HG02798 (cell line): ENCODE results near the gene NOXA1.
A peak's percentile ranks its signal among the peaks of the same experiment; 100 is the strongest.
"Not testable (repeated sequence)": the region's sequence is repeated elsewhere in the genome, so short reads cannot be mapped to it uniquely, and the experiment has no call there.

Experiments used
- ATAC-seq: cut with Tn5 transposase; IDR thresholded peaks from one replicate; pipeline ENCODE4 v1.9.1; 2021; ENCODE audit warnings: mild to moderate bottlenecking; ENCODE audit not compliant: unreplicated experiment, poor library complexity

The NOXA1 gene, protein sequence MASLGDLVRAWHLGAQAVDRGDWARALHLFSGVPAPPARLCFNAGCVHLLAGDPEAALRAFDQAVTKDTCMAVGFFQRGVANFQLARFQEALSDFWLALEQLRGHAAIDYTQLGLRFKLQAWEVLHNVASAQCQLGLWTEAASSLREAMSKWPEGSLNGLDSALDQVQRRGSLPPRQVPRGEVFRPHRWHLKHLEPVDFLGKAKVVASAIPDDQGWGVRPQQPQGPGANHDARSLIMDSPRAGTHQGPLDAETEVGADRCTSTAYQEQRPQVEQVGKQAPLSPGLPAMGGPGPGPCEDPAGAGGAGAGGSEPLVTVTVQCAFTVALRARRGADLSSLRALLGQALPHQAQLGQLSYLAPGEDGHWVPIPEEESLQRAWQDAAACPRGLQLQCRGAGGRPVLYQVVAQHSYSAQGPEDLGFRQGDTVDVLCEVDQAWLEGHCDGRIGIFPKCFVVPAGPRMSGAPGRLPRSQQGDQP

DNA sequence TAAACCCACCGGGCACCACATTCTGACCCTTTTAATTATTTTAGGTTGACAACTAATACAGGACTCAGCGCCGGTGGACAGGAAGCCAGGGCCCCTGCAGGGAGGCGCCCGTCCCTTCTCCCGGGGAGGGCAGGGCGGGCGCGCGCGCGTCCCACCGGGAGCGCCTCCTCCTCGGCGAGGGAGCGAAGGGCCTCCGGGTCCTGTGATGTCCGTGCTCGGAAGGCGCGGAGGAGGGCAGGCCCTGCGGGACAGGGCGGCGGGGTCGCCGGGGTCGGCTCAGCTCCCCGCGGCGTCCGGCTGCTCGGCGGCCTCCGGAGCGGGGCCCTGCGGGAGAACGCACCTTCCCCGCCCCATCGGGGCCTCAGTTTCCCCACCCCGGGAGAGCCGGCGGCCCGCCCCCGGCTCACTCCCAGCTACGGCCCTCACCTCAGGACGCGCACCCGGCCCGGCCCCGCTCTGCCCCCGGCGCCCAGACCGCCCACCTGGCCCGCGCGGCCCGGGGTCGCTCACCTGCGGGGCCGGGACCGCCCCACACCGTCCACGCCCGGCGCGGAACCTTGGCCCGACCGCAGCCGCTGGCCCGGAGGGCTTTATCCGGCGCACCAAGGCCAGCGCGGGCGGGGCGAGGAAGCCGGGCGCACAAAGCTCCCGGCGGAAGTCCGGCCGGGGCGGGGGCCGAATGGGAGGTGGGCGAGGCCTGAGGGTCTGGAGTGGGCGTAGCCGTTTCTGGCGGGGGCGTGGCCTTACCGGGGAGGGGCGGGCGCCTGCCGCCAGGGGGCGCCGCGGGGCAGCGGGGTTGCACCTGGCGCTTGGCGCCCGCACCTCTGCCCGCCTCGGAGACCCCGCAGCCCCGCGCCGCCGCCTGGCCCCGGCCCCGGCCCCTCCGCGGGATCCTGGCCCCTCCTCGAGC is at the start of gene NOXA1, which contains the start of gene EXD3:
Gene NOXA1 (plus strand): TSS at position 790 of the 910 bp plus-strand sequence. CDS start 137 bp downstream, outside the sequence.
Gene EXD3 (minus strand): TSS at position 559 of the 910 bp plus-strand sequence. CDS start 27,805 bp downstream, outside the sequence.
- peak; percentile 90 for ATAC-seq

DNA sequence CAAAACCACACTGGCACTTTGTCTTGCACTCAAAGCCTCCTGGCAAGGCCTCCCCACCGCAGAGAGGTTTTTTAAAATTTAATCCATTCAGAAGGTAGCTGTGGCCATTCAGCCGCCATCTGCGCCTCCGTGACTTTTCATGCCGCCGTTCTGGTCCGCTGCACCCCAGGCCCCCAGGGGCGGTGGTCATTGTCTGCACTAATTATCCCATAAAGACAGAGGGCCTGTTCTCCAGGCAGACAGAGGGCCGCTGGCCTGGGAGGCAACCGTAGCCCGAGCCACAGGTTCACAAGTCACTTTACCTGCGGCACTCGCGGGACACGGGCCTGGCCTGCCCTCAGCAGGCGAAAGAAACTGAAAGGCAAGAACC is 49.6 kb upstream of the NOXA1 start:
- no peak for ATAC-seq

DNA sequence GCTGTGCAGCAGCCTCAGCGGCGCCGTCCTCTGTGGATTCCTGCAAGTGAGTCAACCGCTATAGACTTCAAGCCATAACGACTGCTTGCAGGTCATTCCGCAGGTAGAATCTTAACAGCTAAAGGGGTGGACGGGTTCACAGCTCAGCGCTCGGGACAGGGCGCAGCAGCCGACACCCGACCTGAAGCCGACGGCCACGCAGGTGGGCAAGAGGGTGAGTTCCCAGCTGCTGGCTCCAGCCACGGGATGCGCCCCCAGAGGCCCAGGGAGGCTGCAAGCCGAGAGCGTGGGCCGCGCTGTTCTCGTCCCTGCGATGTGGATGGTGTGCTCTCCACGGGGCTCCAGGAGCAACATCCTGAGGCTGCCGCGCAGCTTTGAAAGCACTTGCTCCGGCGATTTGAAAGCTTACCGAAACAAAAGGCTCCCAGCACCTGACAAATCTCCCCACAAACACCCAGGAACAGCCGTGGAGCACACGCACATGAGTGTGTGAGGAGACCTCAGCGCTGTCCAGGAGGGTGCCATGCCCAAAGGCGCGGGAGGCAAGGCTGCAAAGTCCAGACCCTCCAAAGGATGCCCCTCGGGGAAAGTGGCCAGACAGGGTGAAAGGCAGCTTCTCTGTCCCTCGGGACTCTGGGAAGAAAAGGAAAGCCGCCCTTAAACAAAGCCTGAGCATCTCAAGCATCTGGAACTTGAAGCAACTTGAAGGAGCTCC is 48.9 kb upstream of the NOXA1 start:
- no peak for ATAC-seq

DNA sequence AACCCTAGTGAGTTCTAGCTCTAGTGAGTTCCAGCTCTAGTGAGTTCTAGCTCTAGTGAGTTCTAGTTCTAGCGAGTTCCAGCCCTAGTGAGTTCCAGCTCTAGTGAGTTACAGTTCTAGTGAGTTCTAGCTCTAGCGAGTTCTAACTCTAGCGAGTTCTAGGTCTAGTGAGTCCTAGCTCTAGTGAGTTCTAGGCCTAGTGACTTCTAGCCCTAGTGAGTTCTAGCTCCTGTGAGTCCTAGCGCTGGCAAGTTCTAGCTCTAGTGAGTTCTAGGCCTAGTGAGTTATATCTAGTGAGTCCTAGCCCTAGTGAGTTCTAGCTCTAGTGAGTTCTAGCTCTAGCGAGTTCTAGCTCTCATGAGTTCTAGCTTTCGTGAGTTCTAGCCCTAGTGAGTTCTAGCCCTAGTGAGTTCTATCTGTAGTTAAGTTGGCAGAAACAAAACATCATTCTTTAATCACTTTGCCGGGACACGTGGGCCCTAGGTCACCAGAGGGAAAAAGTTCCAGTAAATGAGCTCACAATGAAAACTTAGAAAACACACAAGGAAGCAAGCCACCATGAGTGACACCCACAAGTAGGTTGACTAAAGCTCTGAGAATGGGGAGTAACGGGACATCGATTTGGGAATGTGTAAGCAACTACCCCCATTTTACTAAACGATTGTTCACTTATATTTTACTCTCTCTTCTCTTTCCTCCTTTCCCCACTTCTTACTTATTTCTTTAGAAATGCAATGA is 47.7 kb upstream of the NOXA1 start:
- ATAC-seq, result no peak

DNA sequence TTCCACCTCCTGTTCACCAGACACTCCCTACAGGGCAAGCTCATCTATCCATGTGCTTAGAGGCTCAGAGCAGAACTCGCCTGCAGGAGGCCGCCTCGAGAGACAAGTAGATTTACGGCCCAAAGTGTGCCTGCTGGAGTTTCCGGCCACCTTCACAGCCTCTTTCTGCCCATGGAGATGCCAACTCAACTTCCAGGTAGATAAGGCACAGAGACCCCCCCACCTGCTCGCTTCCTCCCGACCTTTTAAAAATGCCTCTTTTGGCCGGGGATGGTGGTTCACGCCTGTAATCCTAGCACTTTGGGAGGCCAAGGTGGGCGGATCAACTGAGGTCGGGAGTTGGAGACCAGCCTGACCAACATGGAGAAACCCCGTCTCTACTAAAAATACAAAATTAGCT is 46.8 kb upstream of the NOXA1 start:
- ATAC-seq, result no peak

DNA sequence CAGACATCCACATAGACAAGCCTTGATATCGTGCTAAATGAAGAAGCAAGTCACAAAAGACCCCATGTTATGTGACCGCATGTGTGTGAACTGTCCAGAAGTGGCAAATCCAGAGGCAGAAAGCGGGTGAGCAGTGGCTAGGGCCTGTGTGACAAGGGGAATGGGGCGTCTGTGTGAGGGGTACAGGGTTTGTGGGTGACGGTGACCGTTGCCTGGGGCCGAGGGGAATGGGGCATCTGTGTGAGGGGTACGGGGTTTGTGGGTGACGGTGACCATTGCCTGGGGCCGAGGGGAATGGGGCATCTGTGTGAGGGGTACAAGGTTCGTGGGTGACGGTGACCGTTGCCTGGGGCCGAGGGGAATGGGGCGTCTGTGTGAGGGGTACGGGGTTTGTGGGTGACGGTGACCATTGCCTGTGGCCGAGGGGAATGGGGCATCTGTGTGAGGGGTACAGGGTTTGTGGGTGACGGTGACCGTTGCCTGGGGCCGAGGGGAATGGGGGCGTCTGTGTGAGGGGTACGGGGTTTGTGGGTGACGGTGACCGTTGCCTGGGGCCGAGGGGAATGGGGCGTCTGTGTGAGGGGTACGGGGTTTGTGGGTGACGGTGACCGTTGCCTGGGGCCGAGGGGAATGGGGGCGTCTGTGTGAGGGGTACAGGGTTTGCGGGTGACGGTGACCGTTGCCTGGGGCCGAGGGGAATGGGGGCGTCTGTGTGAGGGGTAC is 44.3 kb upstream of the NOXA1 start:
- ATAC-seq, result not testable (repeated sequence)

DNA sequence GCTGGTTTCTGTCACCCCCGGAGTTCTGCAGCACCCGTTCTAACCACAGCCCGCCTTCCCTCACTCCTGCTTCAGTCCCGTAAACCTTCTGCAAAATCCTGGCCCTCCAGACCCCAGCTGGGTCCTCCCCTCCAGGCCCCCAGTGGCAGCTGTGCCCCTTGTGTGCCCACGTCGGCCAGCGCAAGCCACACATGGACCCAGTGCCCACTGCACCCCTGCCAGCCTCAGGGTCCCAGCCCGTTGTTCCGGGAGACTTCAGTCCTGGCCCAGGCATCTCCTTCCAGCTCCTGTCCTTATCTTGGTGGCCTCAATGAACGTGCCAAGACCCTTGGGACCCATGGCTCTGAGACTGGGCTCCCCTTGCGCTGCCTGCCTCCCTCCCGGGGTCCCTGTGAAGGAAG is 43.4 kb upstream of the NOXA1 start:
- ATAC-seq, result no peak

DNA sequence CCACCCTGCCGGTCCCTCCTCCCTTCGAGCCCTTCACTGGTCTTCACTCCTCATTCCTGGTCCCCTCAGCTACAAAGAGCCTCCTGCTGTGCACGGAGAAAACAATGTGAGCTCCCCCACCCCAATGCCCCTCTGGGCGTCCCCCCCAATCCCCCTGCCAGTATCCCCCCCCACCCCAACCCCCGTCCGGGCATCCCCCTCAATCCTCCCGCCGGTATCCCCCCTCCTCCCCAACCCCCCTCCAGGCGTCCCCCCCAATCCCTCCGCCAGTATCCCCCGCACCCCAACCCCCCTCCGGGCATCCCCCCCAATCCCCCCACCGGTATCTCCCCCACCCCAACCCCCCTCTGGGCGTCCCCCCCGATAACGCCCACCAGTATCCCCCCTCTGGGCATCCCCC is 43.0 kb upstream of the NOXA1 start:
- no peak for ATAC-seq

DNA sequence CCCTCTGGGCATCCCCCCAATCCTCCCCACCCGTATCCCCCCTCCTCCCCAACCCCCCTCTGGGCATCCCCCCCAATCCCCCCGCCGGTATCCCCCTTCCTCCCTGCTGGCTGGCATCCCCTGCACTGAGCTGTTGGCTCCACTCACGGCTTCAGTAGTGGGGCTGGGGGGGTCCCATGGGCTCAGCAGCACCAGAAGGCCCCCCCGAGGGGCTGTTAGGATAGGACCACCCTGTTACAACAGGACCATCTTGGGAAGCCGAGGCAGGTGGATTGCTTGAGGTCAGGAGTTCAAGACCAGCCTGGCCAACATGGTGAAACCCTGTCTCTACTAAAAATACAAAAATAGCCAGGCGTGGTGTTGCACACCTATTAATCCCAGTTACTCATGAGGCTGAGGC is 42.6 kb upstream of the NOXA1 start:
- ATAC-seq, result no peak

DNA sequence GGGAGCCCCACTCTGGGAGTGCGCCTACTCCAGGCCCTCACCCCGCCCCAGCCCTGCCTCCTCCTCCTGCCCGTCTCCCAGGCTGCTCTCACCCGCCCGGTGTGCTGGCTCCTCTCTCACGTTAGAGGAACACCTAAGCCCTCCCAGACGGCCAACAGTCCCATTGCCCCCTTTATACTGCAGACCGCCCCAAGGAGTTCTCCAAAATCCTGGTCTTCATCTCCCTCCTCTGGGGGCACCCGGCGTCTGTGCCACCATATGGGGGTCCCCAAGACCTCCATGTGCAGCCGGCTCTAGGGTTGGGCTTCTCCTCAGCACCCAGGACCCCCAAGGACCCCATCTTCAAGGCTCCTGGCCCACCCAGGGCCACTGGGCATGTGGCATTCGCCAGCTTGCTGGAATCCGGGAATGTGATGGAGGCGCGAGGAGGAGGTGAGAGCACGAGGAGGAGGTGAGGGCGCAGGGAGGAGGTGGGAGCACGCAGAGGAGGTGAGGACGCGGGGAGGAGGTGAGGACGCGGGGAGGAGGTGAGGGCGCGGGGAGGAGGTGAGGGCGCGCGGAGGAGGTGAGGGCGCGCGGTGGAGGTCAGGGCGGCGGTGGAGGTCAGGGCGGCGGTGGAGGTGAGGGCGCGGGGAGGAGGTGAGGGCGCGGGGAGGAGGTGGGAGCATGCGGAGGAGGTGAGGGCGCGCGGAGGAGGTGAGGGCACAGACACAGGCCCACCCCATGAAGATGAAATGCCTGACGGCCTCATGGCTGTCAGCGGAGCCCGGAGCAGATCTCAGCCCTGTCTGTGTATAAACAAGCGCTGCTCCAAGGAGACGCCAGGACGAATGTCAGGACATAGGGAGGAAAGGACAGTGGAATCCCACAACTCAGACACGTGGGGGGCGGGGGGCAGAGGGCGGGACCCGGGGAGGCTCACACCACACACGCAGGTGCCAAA is 41.4 kb upstream of the NOXA1 start:
- no peak for ATAC-seq

DNA sequence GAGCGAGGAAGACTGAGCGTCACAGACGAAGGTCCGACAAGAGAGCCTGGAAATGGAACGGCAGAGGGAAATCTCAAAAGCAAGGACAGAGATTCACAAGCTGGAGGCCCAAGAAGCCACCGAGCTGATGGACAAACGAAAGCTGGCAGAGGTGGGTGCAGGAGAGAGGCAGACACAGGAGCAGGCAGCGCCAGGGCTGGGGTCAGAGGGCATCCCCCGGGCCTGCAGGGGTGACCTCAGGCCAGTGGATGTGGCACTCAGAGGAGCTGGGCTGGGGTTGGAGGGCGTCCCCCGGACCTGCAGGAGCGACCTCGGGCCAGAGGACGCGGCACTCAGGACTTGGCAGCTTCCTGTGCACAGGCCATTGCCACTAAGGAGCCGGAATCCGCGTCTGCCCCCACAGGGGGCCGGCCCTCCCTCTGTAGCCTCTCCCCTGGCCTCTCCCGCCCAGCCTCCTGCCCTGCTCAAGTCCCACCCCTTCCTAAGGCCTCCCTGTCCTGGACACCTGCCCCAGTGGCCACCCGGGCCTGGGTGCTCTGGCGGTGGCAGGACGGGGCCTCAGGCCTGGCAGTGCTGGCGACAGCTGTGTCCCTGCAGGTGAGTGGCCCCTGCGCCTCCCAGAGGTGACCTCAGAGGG is 40.6 kb upstream of the NOXA1 start:
- ATAC-seq, result no peak

DNA sequence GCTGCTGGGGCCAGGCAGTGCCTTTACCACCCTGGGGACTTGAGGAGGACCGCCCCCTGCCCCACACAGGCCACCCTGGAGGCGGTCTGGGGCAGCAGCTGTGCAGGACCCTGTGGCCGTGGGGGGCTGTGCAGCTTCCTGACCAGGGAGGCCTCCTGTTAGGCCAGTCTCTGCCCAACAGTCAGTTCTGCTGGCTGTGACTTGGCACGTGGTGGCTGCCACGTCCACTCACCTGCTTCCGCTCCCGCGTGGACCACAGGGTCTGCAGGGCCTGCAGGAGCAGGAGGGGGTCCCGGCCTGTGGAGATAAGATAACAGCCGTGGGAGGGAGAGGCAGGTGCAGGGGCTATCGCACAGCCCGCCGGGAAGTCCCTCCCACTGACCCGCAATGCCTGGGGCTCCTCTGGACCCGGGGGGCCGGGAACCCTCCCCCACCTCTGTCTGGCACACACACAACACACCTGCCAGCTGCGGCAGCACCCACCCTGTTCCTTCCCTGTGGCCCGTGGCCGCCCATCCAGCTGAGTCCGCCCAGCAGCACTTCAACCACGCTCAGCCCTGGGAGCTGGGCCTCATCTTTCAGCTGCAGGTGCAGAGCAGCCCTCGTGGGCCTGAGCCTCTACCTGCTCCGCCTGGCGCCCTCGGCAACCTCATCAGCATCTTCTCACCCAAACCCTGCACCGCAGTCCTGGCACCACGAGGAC is 40.0 kb upstream of the NOXA1 start:
- ATAC-seq, result no peak

DNA sequence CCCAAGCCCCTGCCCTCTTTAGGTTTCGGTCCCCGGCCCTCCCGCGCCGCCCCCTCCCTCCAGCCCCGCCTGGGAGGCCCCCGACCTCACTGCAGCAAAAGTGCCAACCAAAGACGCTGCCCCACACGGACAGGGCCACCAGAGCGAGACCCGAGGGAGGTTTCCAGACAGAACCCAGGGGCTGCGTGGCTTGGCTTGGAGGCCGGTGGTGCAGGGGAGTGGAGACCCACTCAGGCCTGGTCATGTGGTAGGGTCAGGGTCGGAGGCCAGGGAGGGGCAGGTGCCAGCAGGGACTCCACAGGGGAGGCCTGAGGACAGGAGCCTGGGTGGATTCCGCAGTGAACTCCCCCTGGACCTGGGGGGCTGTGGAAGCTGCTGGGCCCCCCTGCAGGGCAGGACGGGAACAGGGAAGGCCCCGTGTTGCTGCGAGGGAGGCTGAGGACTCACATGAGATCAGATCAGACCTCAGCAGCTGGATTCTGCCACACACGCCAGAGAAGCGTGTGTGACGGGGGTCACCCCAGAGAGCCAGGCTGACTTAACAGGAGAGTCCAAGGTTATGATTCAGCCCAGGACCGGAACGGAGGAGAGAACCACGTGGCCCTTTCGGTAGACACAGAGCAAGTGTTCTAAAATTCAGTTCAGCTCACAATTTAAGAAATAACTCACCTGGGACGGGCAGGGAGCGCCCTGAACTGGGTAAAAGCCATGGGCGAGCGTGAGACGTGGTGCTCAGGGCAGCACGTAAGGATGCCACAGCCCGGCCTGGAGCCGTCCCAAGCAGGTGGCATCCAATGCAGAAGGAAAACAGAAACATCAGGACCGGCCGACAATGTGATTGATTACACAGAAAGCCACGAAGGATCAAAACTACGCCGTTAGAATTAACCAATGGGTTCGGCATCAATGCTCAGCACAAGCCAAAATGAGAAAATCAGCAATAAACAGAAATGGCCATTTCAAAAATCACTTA is 39.1 kb upstream of the NOXA1 start:
- no peak for ATAC-seq

DNA sequence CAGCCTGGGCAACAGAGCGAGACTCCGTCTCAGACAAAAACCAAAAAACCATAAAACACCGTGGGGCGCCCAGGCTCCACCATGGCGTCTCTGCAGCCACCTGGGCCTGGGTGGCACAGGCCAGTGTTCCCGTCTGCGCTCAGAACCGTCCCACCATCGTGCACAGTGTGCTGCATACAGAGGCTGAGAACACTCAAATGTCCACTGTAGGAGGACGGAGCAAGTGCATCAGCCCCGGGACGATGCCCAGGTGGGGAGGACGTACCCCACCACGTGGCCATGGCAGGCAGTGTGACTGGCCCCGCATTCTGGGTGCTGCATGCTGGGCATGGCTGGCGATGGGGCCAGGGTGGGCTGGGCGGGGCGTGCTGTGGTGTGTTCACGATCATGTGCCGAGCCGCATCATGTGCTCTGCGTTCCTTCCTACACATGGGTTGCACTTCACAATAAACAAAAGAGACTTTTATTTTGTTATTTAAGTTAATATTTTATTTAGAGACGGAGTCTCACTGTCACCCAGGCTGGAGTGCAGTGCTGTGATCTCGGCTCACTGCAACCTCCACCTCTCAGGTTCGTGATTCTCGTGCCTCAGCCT is 38.0 kb upstream of the NOXA1 start:
- no peak for ATAC-seq

DNA sequence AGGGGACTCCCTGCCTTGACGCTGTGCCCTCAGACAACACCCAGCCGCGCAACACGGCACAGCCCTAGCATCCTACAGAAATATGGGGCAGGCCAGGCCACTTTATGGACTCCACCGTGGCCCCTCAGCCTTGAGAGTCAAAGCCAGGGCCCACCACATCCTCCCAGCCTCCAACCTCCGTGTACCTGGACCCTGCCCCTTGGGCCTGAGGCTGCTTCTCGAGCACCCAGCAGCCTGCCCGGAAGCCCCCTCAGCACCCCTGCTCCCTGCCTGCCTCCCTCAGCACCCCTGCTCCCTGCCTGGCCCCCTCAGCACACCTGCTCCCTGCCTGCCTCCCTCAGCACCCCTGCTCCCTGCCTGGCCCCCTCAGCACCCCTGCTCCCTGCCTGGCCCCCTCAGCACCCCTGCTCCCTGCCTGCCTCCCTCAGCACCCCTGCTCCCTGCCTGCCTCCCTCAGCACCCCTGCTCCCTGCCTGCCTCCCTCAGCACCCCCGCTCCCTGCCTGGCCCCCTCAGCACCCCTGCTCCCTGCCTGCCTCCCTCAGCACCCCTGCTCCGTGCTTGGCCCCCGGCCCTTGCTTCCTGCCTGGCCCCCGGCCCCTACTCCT is 36.6 kb upstream of the NOXA1 start:
- not testable (repeated sequence) for ATAC-seq
